ENCODE measurements around the gene AOC2.

Gene AOC2, protein sequence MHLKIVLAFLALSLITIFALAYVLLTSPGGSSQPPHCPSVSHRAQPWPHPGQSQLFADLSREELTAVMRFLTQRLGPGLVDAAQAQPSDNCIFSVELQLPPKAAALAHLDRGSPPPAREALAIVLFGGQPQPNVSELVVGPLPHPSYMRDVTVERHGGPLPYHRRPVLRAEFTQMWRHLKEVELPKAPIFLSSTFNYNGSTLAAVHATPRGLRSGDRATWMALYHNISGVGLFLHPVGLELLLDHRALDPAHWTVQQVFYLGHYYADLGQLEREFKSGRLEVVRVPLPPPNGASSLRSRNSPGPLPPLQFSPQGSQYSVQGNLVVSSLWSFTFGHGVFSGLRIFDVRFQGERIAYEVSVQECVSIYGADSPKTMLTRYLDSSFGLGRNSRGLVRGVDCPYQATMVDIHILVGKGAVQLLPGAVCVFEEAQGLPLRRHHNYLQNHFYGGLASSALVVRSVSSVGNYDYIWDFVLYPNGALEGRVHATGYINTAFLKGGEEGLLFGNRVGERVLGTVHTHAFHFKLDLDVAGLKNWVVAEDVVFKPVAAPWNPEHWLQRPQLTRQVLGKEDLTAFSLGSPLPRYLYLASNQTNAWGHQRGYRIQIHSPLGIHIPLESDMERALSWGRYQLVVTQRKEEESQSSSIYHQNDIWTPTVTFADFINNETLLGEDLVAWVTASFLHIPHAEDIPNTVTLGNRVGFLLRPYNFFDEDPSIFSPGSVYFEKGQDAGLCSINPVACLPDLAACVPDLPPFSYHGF

GRCh38 chr17:42844271-42844670 is at the start of gene AOC2:
Gene AOC2 (plus strand): TSS chr17:42844580. CDS start chr17:42844627, 47 bp downstream.
- DNase-seq (ENCODE audit: low read depth): no peak

DNA sequence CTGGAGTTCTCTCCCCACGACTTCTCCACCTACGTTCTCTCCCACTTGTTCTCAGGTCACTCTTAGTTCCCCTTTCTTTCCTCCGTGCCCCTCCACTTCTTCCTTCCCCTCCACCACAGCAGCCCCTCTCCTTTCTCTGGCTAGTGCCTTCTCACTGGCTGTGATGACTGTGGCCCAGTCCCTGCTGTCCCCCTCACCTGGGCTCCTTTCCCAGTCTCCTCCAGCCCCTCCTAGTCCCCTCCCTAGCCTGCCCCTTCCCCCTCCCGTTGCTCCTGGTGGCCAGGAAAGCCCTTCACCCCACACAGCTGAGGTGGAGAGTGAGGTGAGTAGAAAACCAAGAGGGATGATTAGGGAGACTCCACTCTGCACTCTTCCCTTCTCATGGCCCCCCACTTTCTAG is 49.3 kb upstream of the AOC2 start:
- DNase-seq (ENCODE audit: low read depth): no peak

DNA sequence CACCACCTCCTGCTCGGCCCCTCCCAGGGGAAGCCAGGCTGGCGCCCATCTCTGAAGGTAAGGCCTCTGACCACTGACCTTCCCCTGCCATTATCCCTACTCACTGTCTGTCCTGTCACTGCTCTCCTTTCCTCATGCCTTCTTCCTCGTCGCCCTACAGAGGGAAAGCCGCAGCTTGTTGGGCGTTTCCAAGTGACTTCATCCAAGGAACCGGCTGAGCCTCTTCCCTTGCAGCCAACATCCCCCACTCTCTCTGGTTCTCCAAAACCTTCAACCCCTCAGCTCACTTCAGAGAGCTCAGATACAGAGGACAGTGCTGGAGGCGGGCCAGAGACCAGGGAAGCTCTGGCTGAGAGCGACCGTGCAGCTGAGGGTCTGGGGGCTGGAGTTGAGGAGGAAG is 48.9 kb upstream of the AOC2 start:
- no peak for DNase-seq (ENCODE audit: low read depth)

- no peak for DNase-seq (ENCODE audit: low read depth)
These were observed 48.2 kb upstream of the AOC2 start for GRCh38 chr17:42796066-42796758.

DNA sequence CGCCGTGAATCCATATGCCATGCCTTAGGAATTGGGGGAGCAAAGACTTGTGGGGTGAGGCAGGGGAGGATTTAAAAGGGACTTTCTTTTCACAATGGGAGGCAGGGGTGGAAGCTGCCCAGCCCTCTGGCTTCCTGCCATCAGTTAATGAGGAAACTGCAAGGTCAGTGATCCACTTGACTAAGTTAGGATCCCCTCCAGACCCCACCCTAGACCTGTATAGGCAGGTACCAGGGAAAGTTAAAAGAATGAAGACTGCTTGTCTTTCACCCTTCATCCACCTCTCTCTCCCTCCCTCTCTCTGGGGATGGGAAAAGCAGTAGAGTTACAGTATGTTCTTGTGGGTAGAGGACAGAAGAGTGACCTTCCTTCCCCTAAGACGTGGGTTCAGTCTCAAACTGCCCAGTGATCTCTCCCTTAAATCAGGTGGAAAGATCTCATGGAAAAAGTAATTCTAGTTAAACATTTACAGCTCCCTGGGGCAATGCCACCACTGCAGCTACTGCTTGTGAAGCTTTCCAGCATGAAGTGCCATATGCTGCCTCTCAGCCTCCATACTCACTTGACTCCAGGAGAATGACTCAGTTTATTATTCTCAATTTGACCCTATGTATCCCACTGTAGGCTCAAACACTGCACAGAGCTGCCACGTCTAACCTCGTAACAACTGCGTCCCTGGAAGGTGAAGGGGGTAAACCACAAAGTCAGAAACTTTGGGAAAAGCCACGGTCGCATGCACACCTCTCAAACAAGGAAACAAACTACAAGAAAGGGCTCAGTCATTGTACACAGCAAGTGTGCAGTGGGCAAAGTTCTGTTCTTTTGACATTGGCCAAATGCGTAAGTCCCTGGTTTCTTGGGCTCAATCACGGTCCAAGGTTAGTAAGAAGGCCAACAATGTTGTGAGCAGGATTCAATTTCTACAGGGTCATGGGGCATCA is 47.0 kb upstream of the AOC2 start:
- no peak for DNase-seq (ENCODE audit: low read depth)

GRCh38 chr17:42798011-42798382 is 46.4 kb upstream of the AOC2 start:
- DNase-seq (ENCODE audit: low read depth): no peak

DNA sequence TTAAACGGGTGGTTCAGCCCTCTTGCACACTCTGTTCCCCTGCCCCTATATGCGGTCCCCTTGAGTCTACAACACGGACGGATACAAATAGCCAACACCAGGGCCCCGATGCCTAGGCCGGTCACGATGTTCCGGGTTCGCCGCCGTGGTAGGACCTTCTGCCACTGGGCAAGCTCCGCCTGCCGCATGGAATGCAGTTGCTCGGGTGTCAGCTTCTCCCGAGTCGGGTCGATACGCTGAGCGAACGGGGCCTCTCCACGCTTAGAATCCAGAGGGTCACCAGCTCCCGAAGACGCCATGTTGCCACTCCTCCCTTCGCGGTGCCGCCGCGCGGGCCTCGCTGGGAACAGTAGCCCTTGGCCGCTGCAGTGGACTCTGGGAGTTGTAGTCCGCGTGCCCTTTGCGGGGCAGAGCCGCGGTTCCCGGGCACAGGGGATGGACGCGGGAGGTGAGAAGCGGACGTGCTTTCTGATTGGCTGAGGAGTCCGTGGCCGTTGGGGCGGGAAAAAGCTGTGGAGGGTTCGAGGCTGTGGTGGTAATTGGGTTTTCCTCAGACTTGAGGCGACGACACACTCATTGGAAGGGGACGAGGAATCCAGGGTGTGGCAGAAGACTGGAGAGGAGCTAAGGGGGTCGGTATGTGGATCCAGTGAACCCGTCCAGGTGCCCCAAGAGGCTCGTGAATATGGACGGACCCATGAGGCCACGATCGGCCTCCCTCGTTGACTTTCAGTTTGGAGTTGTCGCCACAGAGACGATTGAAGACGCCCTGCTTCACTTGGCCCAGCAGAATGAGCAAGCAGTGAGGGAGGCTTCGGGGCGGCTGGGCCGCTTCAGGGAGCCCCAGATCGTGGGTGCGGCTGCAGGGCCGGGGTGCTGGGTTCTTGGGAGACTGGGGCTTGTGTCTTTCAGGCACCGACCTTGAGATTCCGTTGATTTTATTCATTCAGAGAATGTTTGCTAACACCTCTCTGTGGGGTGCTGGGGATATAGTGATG is 45.7 kb upstream of the AOC2 start, which contains the start of the genes CNTD1 and COA3:
TSS of gene CNTD1 (plus strand) at position 479 of the 998 bp plus-strand sequence. CDS start at position 686, 207 bp downstream.
TSS of gene COA3 (minus strand) at position 322 of the 998 bp plus-strand sequence. CDS start at position 299, 23 bp downstream.
- peak; percentile 56 for DNase-seq (ENCODE audit: low read depth)

- DNase-seq (ENCODE audit: low read depth): no peak
These were observed 41.1 kb upstream of the AOC2 start for GRCh38 chr17:42803074-42803883.

DNA sequence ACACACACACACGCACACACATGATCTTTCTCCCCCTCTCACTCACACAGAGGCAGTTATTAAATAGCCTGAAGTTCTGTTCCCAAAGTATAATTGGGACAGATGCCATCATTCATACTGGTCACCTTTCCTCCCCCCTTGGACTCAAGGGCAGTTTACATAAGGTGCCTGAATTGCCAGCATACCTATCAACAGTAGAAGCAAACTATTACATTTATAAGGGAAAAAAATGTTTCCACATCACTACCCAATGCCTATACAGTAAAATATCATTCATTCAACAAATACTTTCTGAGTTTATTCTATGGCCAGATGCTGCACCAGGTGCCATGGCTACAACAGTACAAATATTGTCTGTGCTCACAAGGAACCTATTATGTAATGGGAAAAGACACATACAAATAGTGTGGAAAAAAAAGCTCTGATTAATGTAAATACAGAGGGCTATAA is 39.4 kb upstream of the AOC2 start:
- DNase-seq (ENCODE audit: low read depth): no peak

GRCh38 chr17:42806249-42806648 is 38.1 kb upstream of the AOC2 start:
- DNase-seq (ENCODE audit: low read depth): no peak

DNA sequence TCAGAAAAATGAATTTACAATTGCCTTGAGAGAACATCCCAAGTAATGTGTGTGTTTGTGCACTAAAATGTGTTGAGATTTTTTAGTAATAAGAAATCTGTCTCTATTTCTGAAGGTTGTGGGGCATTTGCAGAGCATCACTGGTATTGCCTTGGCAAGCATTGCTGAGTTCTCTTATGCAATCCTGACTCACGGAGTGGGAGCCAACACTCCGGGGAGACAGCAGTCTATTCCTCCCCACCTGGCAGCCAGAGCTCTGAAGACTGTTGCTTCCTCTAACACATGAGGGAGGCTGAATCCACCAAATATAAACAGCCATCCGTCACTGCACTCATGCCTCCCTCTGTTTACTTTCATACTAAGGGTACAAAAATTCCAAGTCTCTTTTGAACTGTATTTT is 35.1 kb upstream of the AOC2 start:
- no peak for DNase-seq (ENCODE audit: low read depth)

- no peak for DNase-seq (ENCODE audit: low read depth)
These were observed 29.6 kb upstream of the AOC2 start for GRCh38 chr17:42814633-42815399.

DNA sequence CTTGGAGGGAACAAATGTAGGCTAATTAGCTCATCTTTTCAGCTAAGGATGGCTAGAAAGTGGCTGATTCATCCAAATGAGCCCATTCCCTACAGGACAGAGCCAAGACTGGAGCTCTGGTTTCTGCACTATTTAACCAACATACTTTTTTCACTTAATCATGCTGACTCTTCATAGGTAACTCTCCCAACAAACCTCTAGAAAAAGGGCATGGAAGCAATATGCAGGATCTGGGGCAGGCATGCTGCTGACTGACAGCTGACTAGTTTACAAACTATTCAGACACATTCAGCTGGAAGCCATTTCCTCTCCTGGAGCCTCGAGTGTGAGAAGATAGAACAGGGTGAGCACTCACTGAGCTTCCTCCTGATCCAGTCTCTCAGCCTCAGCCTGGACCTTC is 26.5 kb upstream of the AOC2 start:
- DNase-seq (ENCODE audit: low read depth): no peak

DNA sequence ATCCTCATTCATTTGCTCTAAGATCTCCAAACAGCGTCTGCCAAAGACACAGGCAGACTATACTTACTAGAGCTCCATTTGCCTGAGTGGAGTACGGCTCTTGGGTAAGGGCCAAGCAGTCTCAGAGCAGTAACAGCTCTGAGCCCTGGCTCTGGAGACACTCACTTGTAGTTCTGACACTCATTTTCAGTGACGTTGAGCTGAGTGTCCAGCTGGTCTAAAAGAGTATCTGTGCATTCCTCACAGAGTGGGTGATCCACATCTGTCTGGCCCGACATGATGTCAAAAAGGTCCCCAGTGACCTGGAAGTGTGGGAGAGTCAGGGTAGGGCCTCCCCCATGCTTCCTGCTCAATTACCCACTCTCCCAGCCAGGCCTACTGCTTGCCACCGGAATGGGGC is 26.0 kb upstream of the AOC2 start:
- DNase-seq (ENCODE audit: low read depth): no peak

DNA sequence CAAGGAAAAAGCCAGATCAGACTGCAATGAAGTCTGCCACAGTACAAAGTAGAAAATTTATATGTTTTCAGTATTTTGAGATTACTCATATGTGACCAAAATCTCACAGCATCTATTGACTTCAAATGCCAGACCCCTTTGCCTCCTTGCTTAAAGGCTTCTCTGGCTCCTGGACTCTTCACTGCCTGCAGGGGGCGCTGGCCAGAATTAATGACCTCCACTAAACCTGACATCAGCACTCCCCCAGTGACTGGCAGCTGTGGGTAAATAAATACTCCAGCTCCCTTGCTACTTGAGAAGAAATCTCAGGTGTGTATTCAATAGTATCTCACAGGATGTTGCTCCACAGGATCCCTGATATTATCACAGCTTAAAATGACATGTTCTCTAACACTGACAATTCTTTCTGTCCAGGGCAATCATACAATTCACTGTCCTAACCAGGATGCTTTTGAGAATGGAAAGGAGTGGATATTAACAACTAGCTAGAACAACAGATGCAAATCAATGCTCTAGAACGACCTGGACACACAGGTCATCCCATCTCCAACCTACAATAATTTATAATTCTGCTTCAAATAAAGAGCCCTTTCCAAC is 24.3 kb upstream of the AOC2 start:
- DNase-seq (ENCODE audit: low read depth): peak; percentile 46

DNA sequence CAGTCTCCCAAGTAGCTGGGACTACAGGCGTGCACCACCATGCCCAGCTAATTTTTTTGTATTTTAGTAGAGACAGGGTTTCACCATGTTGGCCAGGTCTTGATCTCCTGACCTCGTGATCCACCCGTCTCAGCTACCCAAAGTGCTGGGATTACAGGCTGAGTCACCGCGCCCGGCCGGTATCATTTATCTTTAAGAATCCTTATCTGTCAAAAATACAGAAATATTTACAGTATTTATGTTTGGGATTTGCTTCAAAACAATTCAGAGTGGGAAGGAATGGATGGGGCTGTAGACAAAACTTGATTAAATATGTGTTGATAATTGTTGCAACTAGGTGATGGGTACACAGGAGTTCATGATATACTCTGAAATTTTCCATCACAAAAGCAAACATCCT is 23.2 kb upstream of the AOC2 start:
- DNase-seq (ENCODE audit: low read depth): no peak

GRCh38 chr17:42827472-42827871 is 16.9 kb upstream of the AOC2 start:
- DNase-seq (ENCODE audit: low read depth): no peak

- DNase-seq (ENCODE audit: low read depth): no peak
These were observed 13.4 kb upstream of the AOC2 start for GRCh38 chr17:42830971-42831370.
